Head of caudate nucleus (tissue), 42 donors: ENCODE data around the gene PSMB11.
"Not testable (repeated sequence)": the region's sequence is repeated elsewhere in the genome, so short reads cannot be mapped to it uniquely, and the experiment has no call there.

Experiments
- DNase-seq, 42 donors: peaks; one replicate each; pipeline versions ENCODE4 v3.0.0 to v3.0.0-alpha.2; 2020 to 2021; ENCODE audit warnings: mixed read lengths in 7 of 42
- intact Hi-C: fragments of 100-400 bp; cut with DNase I; formaldehyde crosslinking; loops from one replicate; pipeline ENCODE4 v1.15.0; 2022

PSMB11 gene

DNA sequence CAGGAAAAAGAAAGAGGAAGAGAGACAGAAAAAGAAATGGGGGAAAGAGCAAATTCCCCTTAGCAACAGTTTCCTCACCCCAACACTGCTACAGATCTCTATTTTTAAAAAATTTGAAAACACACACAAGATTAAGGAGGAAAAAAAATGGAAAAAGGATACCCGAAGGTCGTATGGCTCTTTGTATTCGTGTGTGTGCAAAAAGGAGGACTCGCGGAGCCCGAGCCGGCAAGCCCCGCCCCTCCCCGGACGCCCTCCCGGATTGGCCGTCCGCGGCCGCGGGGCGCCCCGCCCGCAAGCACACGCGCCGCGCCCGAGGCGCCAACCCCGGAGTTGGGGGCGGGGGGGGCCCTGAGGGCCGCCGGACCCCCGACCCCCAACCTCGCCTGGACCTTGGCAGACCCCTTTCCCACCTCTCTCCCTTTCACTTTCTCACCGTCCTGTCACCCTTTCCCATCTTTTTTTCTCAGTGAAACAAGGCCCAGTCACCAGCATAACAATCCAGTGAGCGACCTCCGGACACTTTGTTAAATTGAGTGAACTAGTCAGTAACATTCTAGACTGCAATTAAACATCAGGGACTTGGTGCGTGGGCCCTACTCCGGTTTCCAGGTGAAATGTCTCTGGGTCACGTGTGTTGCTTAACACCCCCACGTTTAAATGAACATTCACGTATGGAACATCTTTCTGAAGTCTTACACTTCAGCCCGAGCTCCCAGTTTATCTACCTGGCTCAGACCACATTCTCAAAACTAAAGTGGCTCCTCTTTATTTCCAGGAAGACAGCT is 31.9 kb upstream of the PSMB11 start, which contains the start of gene C14orf93:
C14orf93 (minus strand) TSS at position 205 of the 788 bp plus-strand sequence. CDS start 11,120 bp downstream, outside the sequence.
- intact Hi-C loops: no loop called here
- peak; percentile 45 to 90 (median 80) for DNase-seq

DNA sequence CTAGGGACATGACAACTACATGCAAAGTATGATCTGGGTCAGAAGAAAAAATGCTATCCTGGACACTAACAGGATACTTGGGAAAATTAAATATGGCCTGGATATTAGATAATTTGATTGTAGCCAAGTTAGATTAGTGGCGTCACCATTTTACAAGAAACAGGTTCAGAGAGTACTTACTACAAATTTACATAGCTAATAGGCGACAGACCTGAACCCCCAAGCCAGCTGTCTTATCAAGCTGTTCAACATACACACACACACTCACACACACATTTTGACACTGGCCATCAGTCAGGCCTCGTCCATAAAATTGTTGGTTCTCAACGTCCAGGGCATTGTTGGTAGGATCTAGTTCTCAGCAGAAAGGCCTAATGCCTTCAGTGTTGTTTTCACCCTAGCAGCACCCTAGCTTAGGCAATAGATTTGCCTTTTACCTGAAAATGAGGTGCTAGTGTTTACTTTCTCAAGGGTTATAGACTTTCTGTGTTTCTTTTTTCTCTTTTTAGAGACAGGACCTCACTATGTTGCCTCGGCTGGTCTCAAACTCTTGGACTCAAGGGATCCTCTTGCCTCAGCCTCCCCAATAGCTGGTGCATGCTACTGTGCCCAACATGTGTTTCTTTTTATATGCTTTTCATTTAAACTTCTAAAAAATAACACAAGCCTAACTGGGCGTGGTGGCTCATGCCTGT is 28.8 kb upstream of the PSMB11 start:
- intact Hi-C loops: no loop called here
- DNase-seq: no peak

DNA sequence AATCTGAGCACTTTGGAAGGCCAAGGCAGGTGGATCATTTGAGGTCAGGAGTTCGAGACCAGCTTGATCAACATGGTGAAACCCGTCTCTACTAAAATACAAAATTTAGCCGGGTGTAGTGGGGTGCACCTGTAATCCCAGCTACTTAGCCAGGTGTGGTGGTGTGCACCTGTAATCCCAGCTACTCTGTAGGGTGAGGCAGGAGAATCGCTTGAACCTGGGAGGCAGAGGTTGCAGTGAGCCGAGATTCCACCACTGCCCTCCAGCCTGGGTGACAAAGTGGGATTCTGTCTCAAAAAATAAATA is 28.3 kb upstream of the PSMB11 start:
- intact Hi-C loops, DNase-seq: not testable (repeated sequence)

DNA sequence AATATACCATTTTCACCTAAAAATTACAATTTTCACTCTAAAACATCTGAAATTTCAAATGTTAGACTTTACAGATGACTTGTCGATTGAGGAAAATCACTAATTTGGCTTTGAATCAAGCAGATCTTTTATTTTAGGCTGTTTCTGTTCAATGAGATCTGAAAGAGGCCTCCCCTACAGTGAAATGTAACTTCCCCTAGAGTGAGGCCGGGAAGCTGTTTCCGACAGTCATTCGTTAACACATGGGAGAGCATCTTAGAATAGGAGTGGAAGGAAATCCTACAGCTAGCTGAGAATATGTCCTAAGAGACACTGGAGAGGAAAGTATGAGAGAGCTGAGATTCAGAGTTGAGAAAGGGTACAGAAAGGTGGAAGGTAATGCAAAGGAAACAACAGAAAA is 26.4 kb upstream of the PSMB11 start:
- intact Hi-C loops: no loop called here
- DNase-seq: no peak

DNA sequence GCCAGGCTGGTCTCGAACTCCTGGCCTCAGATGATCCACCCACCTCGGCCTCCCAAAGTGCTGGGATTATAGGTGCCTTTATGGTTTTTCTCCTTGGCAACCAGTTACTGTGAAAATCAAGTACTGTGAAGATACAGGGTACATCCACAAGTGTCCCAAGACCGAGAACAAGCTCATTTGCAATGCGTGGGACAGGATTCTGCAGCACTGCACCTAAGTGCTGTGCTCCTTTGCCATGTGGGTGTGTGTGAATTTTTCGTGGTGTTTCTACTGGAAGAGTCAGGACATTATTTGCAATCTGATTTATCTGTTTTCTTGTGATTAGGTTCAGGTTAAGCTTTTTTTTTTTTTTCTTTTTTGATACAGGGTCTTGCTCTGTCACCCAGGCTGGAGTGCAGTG is 24.9 kb upstream of the PSMB11 start:
- intact Hi-C loops: no loop called here
- DNase-seq: peak in 19 of 42 donors; percentile 17 to 70 (median 45)

DNA sequence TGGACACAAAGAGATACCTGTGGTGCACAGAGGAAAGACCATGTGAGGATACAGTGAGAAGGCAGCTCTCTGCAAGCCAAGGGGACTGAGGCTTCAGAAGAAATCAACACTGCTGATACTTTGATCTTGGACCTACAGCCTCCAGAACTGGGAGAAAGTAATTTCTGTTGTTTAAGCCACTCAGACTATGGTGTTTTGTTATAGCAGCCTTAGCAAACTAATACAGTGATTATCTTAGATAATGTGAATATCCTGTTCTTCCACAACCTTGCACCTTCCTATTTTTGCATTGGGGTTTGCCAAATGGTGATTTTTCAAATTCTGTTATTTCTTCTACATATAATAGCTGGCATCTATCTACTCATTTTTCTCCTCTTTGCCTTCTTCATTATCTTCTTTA is 23.9 kb upstream of the PSMB11 start:
- intact Hi-C loops: no loop called here
- no peak for DNase-seq

DNA sequence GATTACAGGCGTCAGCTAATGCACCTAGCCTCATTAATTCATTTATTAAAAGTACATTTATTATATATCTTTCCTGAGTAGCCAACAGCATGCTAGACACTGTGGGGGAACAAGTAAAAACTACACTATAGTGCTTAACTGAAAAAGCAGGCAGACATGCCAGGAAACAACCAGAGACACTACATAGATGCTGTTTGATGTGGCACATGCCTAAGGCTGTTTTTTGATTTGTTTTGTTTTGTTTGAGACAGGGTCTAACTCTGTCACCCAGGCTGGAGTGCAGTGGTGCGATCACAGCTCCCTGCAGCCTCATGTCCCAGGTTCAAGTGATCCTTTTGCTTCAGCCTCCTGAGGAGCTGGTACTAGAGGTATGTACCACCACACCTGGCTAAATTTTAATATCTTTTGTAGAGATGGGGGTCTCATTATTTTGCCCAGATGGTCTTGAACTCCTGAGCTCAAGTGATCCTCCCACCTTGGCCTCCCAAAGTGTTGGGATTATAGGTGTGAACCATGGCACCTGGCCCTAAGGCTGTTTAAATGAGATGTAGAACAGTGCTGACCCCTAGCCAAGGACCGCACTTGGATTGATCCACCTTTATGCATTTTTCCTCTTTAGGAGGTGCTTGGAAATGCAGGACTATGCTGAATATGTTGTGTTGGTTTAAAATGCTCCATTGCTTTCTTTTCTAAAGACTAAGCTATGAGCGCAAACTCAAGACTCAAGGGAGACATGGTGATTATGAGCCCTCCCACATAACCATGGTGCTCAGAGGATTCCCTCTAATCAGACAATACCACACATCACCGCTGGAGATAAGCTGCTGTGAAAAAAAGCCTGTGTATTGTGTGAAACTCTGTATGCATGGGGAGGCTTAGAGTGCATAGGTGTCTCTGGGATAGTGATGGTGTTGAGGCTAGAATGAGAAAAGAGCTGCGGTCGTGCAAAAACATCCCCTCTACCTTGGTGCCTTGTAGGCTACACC is 21.6 kb upstream of the PSMB11 start:
- intact Hi-C loops: no loop called here
- peak in 2 of 42 donors; percentile 12 to 18 for DNase-seq

DNA sequence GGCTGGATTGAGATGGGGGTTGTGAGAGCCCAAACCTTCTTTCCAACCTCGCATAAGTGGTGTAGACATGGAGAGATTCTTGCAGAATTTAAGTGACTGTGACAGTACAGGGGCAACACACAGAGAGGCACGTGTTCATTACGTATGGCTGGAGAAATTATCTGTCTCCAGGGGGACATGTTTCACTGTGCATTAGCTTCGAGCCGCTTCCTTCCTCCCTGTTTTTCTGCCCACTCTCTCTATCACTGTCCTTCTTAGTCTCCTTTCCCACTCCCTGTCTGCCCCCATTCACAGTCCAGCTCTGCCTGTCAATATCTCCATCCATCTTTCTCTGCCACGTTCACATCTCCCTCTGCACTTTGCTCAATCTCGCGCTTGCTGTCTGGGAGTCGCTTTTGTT is 20.6 kb upstream of the PSMB11 start:
- intact Hi-C loops: no loop called here
- DNase-seq: no peak

DNA sequence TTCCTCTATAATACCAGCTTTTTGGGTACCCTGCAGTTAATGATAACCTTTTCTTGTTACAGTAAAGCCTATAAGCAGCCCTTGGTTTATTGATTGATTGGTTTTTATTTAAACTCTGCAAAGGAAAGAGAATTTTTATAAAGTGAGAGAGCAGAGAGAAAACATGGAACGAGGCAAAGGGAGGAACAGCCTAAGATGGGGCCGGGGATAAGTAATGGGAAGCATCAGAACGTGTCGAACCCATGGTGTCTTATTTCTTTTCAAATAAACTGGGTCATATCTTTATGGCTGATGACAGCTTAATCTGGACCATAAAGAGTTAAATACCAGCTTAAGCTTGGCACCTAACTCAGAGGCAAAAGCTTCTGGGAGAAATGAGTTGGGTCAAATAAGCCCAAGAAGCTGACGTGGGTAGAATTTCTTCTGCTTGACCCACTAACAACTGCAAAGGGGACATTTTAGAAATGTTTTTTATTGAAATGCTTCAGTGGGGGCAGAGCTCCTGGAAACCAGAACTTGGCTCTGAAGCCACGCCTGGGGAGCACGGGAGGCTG is 20.0 kb upstream of the PSMB11 start:
- DNase-seq: no peak
- intact Hi-C loops: no loop called here

DNA sequence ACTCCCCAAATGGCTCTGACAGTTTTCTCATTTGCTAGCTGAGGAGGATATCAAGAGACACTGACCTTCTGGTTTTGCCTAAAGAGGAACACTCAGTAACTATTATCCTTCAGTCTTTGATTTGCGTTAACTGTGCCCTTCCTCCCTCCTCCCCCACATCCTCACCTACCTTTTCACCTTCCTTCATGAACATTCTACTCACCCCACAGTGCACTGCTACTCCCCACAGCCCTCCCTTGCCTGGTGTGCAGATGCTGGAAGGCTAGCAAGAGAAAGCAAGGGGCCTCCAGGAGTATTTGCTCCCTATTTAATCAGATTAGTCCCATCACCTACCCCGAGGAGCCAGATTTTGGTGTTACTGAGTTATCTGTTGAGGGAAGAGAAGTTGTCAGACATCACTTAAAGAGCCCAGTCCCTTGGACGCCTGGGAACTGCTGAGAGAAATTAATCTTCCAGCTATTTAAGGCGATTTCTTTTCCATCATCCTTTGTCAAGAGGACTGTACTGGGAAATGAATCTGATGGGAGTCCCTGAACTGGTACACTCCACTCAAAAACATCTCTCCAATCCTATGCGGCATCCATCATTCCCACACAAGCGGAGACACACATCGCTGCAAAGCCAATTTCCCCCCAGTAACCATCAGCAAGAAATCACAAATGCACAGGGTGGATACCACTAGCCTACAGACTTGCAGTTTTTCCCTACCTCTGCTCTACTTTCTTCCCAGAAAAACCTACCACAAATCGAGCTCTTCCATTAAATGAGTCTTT is 18.8 kb upstream of the PSMB11 start:
- peak in 23 of 42 donors; percentile 17 to 70 (median 34) for DNase-seq
- intact Hi-C loops: no loop called here

DNA sequence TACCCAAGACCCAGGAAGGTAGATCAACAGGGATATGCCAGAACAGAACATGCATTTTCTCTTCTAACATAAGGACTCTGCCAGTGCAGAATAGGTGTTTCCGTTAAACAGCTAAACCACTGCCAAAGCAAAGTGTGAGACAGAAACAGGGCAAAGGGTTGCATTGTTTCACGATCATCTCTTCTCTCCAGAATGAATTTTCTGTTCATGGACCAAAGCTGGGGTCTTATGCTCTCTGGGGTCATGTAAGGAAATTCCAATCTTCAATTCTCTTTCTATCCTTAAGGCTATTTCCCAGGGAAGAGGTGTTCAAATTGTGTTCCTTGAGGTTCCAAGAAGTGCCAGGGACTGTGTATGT is 18.2 kb upstream of the PSMB11 start:
- no peak for DNase-seq

DNA sequence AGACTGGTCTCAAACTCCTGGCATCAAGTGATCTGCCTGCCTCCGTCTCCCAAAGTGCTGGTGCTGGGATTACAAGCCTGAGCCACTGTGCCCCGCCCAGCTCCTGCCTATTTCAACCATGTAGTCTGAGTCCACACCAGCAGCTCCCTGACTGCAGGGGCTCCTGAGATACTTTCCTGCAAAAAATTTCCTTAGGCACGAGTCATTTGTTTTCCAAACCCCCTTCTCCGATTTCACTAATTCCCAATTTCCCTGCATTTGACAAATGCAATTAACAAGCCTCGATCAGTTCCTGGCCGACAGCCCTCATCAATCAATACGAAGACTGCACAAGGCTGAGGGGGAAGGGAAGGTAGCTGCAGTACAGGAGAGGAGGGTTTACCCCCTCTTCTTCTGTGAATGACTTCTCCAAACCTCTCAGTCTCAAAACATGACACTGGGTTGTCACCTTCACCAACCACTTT is 17.4 kb upstream of the PSMB11 start:
- DNase-seq: no peak
- intact Hi-C loops: no loop called here

More for the DNA sequence above, 18.2 kb upstream of the PSMB11 start:
- intact Hi-C loops: no loop called here

DNA sequence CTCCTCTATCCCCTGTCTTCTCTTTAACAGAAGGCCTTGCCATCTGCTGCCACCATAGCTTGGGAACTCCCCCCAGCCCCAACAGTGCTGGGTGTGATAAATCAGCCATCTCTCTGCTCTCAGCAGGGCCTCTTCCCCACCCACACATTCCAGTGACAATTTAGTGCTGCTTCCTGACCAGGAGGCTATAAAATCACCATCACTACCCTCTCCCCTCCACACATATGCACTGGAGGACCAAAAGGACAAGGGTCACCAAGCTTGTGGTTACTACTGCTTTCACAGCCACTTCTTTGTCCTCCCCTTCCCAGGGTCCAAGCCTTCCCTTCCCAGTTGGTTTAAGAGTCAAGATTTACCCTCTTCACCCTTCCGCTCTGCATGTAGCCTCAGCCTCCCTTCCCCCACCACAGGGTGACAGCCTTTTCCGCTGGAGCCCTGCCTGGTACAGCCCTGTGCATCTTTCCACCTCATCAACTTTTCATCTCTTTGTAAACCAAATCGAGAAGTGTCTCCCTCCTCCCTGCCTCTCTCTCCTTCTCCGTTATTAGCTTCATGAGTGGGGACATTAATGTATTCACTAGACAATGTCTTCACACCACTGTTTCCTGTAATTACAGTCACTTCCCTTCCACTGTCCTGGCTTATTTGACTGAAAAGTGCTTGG is 16.7 kb upstream of the PSMB11 start:
- intact Hi-C loops: no loop called here
- no peak for DNase-seq

DNA sequence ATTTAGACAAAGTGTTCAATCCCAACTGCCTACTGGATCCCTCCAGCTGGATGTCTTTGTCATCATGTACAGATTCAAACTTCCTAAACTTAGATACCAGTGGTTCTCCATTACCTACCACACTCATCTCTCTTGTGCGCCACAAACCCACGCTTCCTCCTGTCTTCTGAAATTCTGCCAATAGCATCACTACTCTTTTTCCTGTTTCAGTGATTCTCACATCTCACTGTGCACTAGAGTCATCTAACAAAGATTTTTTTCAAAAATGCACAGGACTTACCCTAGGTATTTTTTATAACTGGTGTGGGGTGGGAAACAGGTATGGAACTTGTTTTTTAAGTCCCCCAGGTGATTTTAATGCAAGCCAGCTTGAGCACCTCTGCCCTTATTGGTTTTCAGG is 13.2 kb upstream of the PSMB11 start:
- DNase-seq: no peak
- intact Hi-C loops: no loop called here

DNA sequence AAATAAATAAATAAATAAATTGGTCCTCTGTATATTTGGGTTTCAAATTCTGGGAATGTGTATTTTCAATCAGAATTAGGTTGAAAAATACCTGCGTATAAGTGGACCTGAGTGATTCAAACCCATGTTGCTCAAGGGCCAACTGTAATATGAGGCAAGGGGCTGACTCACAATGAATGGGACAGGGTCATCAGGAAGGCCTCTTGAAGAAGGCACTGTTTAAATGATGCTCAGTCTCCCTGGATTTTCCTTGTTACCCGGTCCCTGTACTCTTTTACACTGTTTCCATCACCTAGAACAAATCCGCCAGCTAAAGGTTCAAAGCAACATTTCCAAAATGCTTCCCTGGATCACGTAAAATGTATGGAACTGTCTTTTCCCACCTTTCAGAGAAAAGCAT is 11.1 kb upstream of the PSMB11 start:
- intact Hi-C loops: no loop called here
- DNase-seq: no peak

DNA sequence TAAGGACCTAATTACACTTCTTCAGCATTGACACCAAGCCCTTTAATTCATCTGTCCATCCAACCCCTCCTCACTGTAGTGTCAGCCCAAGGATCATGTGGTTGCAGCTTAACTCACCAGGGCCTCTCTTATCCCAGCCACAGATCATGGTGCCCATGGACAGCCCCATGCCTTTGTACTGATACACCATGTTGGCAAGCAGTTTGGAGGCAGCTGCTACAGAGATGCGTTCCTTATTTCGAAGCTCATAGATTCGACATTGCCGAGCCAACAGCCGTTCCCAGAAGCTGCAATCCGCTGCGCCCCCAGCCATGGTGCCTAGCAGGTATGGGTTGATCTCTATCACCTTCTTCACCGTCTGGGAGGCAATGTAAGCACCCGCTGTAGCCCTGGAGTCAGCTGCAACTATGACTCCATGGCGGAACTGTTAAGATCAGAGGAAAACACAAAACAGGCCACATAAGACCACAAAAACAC is 8.7 kb upstream of the PSMB11 start:
- no peak for DNase-seq
- intact Hi-C loops: no loop called here

DNA sequence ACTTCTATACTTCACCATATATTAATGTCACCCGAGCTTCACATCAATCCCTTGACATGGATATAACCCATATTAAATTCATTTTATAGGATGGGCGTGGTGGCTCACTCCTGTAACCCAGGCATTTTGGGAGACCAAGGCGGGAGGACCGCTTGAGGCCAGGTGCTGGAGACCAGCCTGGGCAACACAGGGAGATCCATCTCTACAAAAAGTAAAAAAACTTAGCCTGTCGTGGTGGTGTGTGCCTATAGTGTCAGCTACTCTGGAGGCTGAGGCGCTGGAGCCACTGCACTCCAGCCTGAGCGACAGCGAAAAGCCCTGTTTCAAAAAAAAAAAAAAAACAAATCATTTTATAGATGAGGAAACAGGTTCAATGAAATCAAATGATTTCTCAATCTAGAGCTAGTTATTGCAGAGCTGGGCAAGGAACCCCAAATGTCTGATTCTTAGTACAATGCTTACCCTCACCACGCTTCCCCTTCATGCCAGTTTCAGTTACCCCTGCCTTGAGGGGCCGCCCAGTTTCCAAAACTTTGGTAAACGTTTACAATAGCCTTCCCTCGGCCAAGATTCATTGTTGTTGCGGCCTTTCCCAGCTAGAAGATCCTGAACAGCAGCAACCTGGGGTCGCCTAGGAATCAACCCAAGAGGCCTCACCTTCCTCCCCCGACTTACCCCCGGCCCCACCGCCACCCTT is 8.1 kb upstream of the PSMB11 start:
- intact Hi-C loops: no loop called here
- no peak for DNase-seq
